HPDE6-E6E7 (cell line): ENCODE measurements around the gene TEX22.

Experiments used
- DNase-seq: peaks from one replicate; pipeline ENCODE4 v3.0.0; 2011; ENCODE audit warnings: missing footprints; ENCODE audit errors: extremely low spot score

Gene TEX22

GRCh38 chr14:105439710-105440553 lies 41.6 kb downstream of the TEX22 start:
- no peak for DNase-seq

GRCh38 chr14:105440554-105440900 lies 42.2 kb downstream of the TEX22 start:
- no peak for DNase-seq

- DNase-seq, result no peak
Measured at GRCh38 chr14:105440992-105441391, 42.7 kb downstream of the TEX22 start.

GRCh38 chr14:105442125-105442524 lies 43.8 kb downstream of the TEX22 start:
- DNase-seq, result no peak

GRCh38 chr14:105442834-105443233 lies 44.5 kb downstream of the TEX22 start:
- no peak for DNase-seq

GRCh38 chr14:105444859-105445258 lies 46.5 kb downstream of the TEX22 start:
- no peak for DNase-seq

GRCh38 chr14:105445290-105445689 lies 47.0 kb downstream of the TEX22 start:
- DNase-seq, result no peak

- no peak for DNase-seq
Measured at GRCh38 chr14:105445901-105446845, 47.8 kb downstream of the TEX22 start.

GRCh38 chr14:105446971-105447370 lies 48.6 kb downstream of the TEX22 start:
- DNase-seq, result no peak

- DNase-seq, result no peak
Measured at GRCh38 chr14:105447651-105448640, 49.6 kb downstream of the TEX22 start.

GRCh38 chr14:105448706-105449111 lies 50.4 kb downstream of the TEX22 start:
- DNase-seq, result peak; percentile 45

- no peak for DNase-seq
Measured at GRCh38 chr14:105449276-105450122, 51.2 kb downstream of the TEX22 start.

GRCh38 chr14:105450123-105450505 lies 51.8 kb downstream of the TEX22 start:
- DNase-seq, result no peak

GRCh38 chr14:105450864-105451720 lies 52.8 kb downstream of the TEX22 start:
- DNase-seq, result no peak

GRCh38 chr14:105452963-105453362 lies 54.6 kb downstream of the TEX22 start:
- DNase-seq, result no peak

- DNase-seq, result no peak
Measured at GRCh38 chr14:105453847-105454246, 55.5 kb downstream of the TEX22 start.

- no peak for DNase-seq
Measured at GRCh38 chr14:105455086-105455640, 56.8 kb downstream of the TEX22 start.

GRCh38 chr14:105455766-105456660 lies 57.7 kb downstream of the TEX22 start:
- no peak for DNase-seq
